ENCODE results near the gene MEDAG.

GRCh38 chr13:30871588-30872275, 34.3 kb upstream of the MEDAG start:
- TF ChIP-seq CTCF (IDR thresholded peaks at IDR 0.05; ENCODE audit: low read depth, low read length): no peak
- TF ChIP-seq EZH2phosphoT487 (IDR thresholded peaks at IDR 0.05; ENCODE audit: low read depth): no peak
